Body of pancreas (tissue), 4 donors: Measurements from ENCODE around the gene NAIP.
"Not testable (repeated sequence)": the region's sequence is repeated elsewhere in the genome, so short reads cannot be mapped to it uniquely, and the experiment has no call there.

ENCODE experiments used
- CTCF ChIP-seq, 7 experiments: fragments of 450-650 bp in 4 of 7; fragments of 200-600 bp in 3 of 7; sonication (generic) in 3 of 7; IDR thresholded peaks; one replicate each; pipeline ENCODE4 v1.5.1; 2016 to 2019; ENCODE audit warnings: antibody characterized with exemption in 7 of 7
- POLR2A ChIP-seq, 3 donors: fragments of 450-650 bp; IDR thresholded peaks; one replicate each; pipeline ENCODE4 v1.6.1; 2016; ENCODE audit warnings: antibody characterized with exemption in 3 of 3, mild to moderate bottlenecking in 2 of 3

GRCh38 chr5:70925211-70925562 is 100.0 kb downstream of the NAIP start:
- not testable (repeated sequence) for TF ChIP-seq CTCF, POLR2A (IDR thresholded peaks at IDR 0.05)
